Cardiac muscle cell (in vitro differentiated cells and primary cell): ENCODE data around the gene HDC. TPM values are rescaled to one million over a fixed set of nuclear protein-coding genes. Genes with fewer than 3 reads are reported as not detected.
A peak's percentile ranks its signal among the peaks of the same experiment; 100 is the strongest.

Experiments used
- DNase-seq, 2 donors: peaks; one replicate each; pipeline versions ENCODE4 v3.0.0 to v3.0.0-alpha.2; 2010 to 2017; ENCODE audit warnings: low read depth in 1 of 2, low spot score in 1 of 2
- H3K27ac ChIP-seq: fragments of 200-600 bp; sonication (generic); 2 replicates; pipeline ENCODE4 v1.5.1; 2016
- H3K27me3 ChIP-seq: fragments of 200-600 bp; sonication (generic); 2 replicates; pipeline ENCODE4 v1.6.0; 2016; ENCODE audit warnings: control low read depth
- H3K36me3 ChIP-seq: fragments of 200-600 bp; sonication (generic); 2 replicates; pipeline ENCODE4 v1.5.1; 2016; ENCODE audit warnings: control low read depth
- H3K4me1 ChIP-seq: fragments of 200-600 bp; sonication (generic); 2 replicates; pipeline ENCODE4 v1.8.1; 2017; ENCODE audit warnings: low read depth, mild to moderate bottlenecking, mixed run types
- H3K4me3 ChIP-seq: fragments of 200-600 bp; sonication (generic); 2 replicates; pipeline ENCODE4 v1.5.1; 2016; ENCODE audit warnings: mild to moderate bottlenecking
- H3K9me3 ChIP-seq: fragments of 200-600 bp; sonication (generic); 2 replicates; pipeline ENCODE4 v1.5.1; 2017; ENCODE audit warnings: low read depth, mild to moderate bottlenecking, control low read depth
- polyA plus RNA-seq: library from polyadenylated mRNA; unstranded; fragments of >200 nt; fragmentation: Nextera tagmentation; extraction: Ambion mirVana; gene quantifications from 2 replicates; pipeline ENCODE4 v1.2.1, GENCODE V29; 2016
- total RNA-seq: library from RNA; depleted of rRNA; stranded (reverse); fragments of >200 nt; gene quantifications from 2 replicates; pipeline ENCODE4 v1.2.3, GENCODE V29; 2016
- TF ChIP-seq, protein P1 (sequence below): IDR thresholded peaks from 2 replicates; pipeline ENCODE4 v1.5.1; 2012; ENCODE audit warnings: low read depth, mild to moderate bottlenecking, low read length

Gene HDC
- total and polyA plus RNA-seq, 2 experiments from 2014 or later, result not detected

DNA sequence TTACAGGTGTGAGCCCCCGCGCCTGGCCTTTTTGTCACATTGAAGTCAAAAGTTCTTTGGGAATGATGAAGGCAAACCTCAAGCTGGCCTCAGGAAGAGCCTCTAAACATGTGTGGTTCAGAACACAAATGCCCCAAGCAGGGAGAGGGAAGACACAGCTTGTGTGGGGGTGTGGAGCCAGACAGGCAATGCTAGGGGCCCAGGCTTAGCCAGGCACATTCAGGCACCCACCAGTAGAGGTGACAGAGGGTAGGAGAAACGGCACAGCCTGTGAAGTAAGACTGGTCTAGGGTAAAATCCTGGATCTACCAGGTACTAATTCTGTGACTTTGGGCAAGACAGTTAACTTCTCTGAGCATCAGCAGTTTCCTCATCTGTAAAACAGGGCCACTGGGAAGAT, 3.5 kb downstream of the HDC start:
- Histone ChIP-seq H3K4me3 (no peak overlapping the region), H3K27me3 (peaks cover 66% of the 10 kb centered on the region), H3K36me3 (no peaks in the 10 kb centered on the region), H3K4me1 (no peaks in the 10 kb centered on the region), H3K9me3 (no peaks in the 10 kb centered on the region), H3K27ac (no peak overlapping the region)
- TF ChIP-seq, protein P1, sequence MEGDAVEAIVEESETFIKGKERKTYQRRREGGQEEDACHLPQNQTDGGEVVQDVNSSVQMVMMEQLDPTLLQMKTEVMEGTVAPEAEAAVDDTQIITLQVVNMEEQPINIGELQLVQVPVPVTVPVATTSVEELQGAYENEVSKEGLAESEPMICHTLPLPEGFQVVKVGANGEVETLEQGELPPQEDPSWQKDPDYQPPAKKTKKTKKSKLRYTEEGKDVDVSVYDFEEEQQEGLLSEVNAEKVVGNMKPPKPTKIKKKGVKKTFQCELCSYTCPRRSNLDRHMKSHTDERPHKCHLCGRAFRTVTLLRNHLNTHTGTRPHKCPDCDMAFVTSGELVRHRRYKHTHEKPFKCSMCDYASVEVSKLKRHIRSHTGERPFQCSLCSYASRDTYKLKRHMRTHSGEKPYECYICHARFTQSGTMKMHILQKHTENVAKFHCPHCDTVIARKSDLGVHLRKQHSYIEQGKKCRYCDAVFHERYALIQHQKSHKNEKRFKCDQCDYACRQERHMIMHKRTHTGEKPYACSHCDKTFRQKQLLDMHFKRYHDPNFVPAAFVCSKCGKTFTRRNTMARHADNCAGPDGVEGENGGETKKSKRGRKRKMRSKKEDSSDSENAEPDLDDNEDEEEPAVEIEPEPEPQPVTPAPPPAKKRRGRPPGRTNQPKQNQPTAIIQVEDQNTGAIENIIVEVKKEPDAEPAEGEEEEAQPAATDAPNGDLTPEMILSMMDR, result no peak
- no peak for DNase-seq

DNA sequence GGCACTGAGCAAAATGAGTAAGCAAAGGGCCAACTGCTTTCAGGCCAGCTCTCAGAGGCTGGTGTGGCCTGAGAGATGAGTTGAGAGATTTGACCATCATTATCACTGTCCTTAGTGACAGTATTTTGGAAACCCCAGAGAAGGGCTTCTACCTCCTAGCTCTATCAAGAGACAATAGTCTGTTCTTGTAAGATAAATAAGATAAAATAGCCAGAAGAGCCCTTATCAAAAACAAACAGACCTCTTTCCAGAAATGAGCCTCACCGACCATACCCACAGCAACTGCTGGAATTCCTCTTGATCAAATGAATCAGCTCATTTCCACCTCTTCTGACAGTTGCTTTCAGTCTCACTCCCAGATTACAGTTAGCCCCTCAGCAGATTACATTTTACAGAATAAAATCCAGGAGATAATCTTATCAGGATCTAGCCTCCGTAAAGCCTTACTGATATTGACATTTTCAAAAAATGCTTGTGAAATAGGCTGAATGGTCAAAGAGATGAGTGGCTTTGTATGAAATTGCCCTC, 4.5 kb downstream of the HDC start:
- no peak for DNase-seq
- H3K27me3 ChIP-seq, result peaks cover 72% of the 10 kb centered on the region
- no peak overlapping the region for H3K4me3 ChIP-seq
- no peak overlapping the region for H3K27ac ChIP-seq
- no peaks in the 10 kb centered on the region for H3K4me1 ChIP-seq
- no peaks in the 10 kb centered on the region for H3K9me3 ChIP-seq
- H3K36me3 ChIP-seq, result no peaks in the 10 kb centered on the region
- TF ChIP-seq, protein P1, result no peak

DNA sequence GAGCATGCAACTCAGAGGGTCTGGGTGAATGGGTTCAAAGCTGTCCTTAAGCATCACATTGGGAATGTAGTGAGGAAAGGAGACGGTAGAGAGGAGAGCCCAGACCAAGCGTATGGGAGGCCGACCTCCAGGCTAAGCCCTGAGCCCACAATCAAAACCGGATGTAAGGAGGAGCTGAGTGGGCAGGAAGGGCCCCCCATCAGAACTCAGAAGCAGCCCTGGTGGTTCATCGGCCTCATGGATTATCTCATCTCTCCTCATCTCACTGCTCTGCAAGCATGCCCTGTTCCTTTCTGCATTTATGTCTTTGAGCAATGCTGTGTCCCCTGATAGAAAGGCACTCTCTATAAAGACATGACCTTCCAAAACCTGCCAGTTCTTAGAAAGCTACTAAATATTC, 6.2 kb downstream of the HDC start:
- Histone ChIP-seq H3K36me3 (no peaks in the 10 kb centered on the region), H3K27ac (no peak overlapping the region), H3K4me3 (no peak overlapping the region), H3K27me3 (peaks cover 71% of the 10 kb centered on the region), H3K9me3 (no peaks in the 10 kb centered on the region), H3K4me1 (no peaks in the 10 kb centered on the region)
- DNase-seq, result no peak
- TF ChIP-seq, protein P1, result no peak

DNA sequence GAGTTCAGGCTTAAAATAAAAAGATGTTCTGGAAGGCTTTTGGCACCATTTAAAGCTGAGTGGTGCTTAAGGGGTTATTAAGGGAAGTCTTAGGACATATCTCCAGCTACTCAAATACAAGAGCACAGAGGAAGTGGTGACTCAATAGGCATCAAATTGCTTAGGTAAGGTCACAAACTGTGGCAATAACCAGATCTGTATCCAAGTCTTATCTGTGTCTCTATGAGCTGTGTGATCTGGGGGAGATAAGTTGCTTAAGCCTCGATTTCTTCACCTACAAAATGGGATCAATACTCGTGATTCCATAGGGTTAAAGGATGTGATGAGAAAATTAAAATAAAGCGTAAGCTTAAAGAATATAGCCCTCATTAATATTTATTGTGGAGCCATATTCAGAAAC, 7.6 kb downstream of the HDC start:
- DNase-seq, result peak in 1 of 2 donors; percentile 36
- H3K4me3 ChIP-seq, result no peak overlapping the region
- TF ChIP-seq, protein P1, result no peak
- no peaks in the 10 kb centered on the region for H3K9me3 ChIP-seq
- peaks cover 74% of the 10 kb centered on the region for H3K27me3 ChIP-seq
- H3K27ac ChIP-seq, result no peak overlapping the region
- H3K36me3 ChIP-seq, result no peaks in the 10 kb centered on the region
- no peaks in the 10 kb centered on the region for H3K4me1 ChIP-seq

DNA sequence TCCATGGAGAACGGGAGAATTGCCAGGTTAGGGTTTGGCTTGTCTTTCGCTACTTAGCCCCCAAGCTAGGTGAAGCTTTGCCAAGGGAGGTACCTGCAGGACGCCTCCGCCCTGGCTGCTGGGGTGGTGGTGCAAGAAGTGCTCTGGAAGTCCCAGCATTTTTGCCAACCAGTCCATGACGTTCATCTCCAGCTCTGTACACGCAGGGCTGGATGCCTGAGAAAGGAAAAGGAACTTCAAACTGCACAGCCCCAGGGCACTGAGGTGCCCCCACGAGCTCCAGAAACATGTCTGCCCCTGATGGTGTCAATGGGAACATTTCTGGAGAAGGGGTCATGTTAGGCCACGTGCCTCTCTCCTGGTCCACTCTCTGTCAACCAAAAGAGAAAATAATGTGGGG, 8.2 kb downstream of the HDC start:
- no peak overlapping the region for H3K4me3 ChIP-seq
- H3K4me1 ChIP-seq, result no peaks in the 10 kb centered on the region
- no peak for DNase-seq
- H3K27ac ChIP-seq, result no peak overlapping the region
- H3K27me3 ChIP-seq, result peaks cover 74% of the 10 kb centered on the region
- no peaks in the 10 kb centered on the region for H3K36me3 ChIP-seq
- H3K9me3 ChIP-seq, result no peaks in the 10 kb centered on the region
- TF ChIP-seq, protein P1, result no peak
